ENCODE data around the gene TERT. TPM values are rescaled to one million over a fixed set of nuclear protein-coding genes. Genes with fewer than 3 reads are reported as not detected.
"Not testable (repeated sequence)": the region's sequence is repeated elsewhere in the genome, so short reads cannot be mapped to it uniquely, and the experiment has no call there.

TERT gene
- total and polyA plus RNA-seq, 4 experiments from 2014 or later, result 0.12 to 0.13 TPM; not detected in 2

DNA sequence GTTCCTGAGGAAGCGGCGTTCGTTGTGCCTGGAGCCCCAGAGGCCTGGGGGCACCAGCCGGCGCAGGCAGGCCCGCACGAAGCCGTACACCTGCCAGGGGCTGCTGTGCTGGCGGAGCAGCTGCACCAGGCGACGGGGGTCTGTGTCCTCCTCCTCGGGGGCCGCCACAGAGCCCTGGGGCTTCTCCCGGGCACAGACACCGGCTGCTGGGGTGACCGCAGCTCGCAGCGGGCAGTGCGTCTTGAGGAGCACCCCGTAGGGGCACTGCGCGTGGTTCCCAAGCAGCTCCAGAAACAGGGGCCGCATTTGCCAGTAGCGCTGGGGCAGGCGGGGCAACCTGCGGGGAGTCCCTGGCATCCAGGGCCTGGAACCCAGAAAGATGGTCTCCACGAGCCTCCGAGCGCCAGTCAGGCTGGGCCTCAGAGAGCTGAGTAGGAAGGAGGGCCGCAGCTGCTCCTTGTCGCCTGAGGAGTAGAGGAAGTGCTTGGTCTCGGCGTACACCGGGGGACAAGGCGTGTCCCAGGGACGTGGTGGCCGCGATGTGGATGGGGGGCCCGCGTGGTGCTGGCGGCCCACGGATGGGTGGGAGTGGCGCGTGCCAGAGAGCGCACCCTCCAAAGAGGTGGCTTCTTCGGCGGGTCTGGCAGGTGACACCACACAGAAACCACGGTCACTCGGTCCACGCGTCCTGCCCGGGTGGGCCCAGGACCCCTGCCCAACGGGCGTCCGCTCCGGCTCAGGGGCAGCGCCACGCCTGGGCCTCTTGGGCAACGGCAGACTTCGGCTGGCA, 1.3 kb downstream of the TERT start:
- Mint-ChIP-seq H3K27me3 (no peaks in the 10 kb centered on the region), H3K9me3 (no peaks in the 10 kb centered on the region), H3K27ac (no peak overlapping the region), H3K4me1 (peaks cover 0 to 6% (median 0%) of the 10 kb centered on the region in 4 donors), H3K4me3 (peak overlapping the region in 5 of 8 donors; percentile 7 to 68 (median 38)), H3K36me3 (no peaks in the 10 kb centered on the region)
- Histone ChIP-seq H3K4me1 (ENCODE audit: insufficient read depth, low read length) (peaks cover 11% of the 10 kb centered on the region), H3K36me3 (ENCODE audit: insufficient read depth, low read length) (no peaks in the 10 kb centered on the region), H3K27me3 (ENCODE audit: insufficient read depth, low read length) (no peaks in the 10 kb centered on the region), H3K9me3 (ENCODE audit: control insufficient read depth in 1 of 2, low read length in 2 of 2) (no peaks in the 10 kb centered on the region), H3K4me3 (ENCODE audit: low read length in 2 of 2) (no peak overlapping the region), H3K27ac (ENCODE audit: low read depth, low read length) (no peak overlapping the region)
- intact Hi-C loops (cut with micrococcal nuclease), result no loop called here
- CTCF ChIA-PET (ENCODE audit: partially characterized antibody), result interaction anchor here (1.8 kb wide), 1 partner anchor 22 kb away, joined by 4 read pairs; no protein-coding TSS in a partner anchor
- POLR2A ChIA-PET (ENCODE audit: partially characterized antibody), result interaction anchor here (1.6 to 4.5 kb wide), 4 partner anchors 20 to 93 kb away, joined by 5 to 29 read pairs (median 12); partner anchors contain the start of gene CLPTM1L
- DNase-seq, result peak in 1 of 5 donors; percentile 9

DNA sequence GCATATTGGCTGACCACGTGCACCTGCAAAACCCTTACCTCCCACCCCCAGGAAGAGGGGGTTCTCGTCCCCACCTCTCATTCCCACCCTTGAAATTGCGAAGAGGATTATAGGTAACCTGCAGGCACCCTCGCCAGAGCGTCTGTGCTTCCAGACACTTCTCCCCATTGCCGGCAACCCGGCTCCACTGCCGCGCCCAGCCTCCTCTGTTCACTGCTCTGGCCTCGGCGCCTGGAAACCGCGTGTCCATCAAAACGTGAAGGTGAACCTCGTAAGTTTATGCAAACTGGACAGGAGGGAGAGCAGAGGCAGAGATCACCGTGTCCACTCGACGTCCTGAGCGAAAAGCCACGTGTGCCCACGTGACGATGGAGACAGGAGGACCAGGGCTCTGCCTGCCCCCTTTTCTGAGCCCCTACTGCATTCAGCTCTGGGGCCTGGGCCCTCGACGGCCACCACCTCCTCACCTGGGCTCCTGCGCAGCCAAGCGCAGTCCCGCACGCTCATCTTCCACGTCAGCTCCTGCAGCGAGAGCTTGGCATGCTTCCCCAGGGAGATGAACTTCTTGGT, 1.9 kb downstream of the TERT start:
- no peak overlapping the region for H3K27ac Mint-ChIP-seq
- H3K27ac ChIP-seq (ENCODE audit: low read depth, low read length), result no peak overlapping the region
- POLR2A ChIA-PET (ENCODE audit: partially characterized antibody), result interaction anchor here (3.3 to 4.5 kb wide), 2 partner anchors 23 to 52 kb away, joined by 14 to 29 read pairs; partner anchors contain the start of gene CLPTM1L
- no peak overlapping the region for H3K4me3 ChIP-seq (ENCODE audit: low read length in 2 of 2)
- peaks cover 0 to 3% of the 10 kb centered on the region in 2 donors for H3K36me3 Mint-ChIP-seq
- no peaks in the 10 kb centered on the region for H3K36me3 ChIP-seq (ENCODE audit: insufficient read depth, low read length)
- peak in 1 of 5 donors; percentile 22 for DNase-seq
- H3K9me3 Mint-ChIP-seq, result no peaks in the 10 kb centered on the region
- intact Hi-C loops (cut with micrococcal nuclease), result no loop called here
- H3K4me3 Mint-ChIP-seq, result no peak overlapping the region
- H3K27me3 Mint-ChIP-seq, result peaks cover 0 to 1% of the 10 kb centered on the region in 2 donors
- peaks cover 0 to 6% (median 0%) of the 10 kb centered on the region in 4 donors for H3K4me1 Mint-ChIP-seq
- H3K4me1 ChIP-seq (ENCODE audit: insufficient read depth, low read length), result peaks cover 11% of the 10 kb centered on the region
- CTCF ChIA-PET (ENCODE audit: partially characterized antibody), result interaction anchor here (1.8 kb wide), 1 partner anchor 23 kb away, joined by 4 read pairs; no protein-coding TSS in a partner anchor
- no peaks in the 10 kb centered on the region for H3K27me3 ChIP-seq (ENCODE audit: insufficient read depth, low read length)
- no peaks in the 10 kb centered on the region for H3K9me3 ChIP-seq (ENCODE audit: control insufficient read depth in 1 of 2, low read length in 2 of 2)

DNA sequence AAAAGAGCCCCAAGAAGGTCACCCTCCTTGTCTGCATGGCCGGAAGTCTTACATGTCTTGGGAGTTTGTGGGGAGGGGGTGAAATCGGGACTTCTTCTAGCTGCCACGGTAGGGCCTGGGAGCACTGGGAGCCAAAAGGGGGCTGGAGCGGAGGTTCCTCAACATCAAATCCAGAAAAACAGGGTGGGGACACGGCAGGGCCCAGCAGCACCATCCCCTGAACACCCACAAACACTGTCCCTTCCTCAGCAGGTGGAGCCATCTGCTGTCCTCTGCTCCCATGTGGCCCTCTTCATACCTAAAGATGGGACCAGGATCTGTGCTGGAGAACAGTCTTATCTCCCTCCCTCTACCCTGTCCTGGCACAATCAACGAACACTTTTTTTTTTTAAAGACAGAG, 2.7 kb downstream of the TERT start:
- intact Hi-C loops (cut with micrococcal nuclease), result no loop called here
- Mint-ChIP-seq H3K9me3 (no peaks in the 10 kb centered on the region), H3K4me1 (peaks cover 0 to 6% (median 0%) of the 10 kb centered on the region in 4 donors), H3K27me3 (peaks cover 1 to 2% of the 10 kb centered on the region in 2 donors), H3K4me3 (no peak overlapping the region), H3K27ac (no peak overlapping the region), H3K36me3 (peaks cover 0 to 3% of the 10 kb centered on the region in 2 donors)
- DNase-seq, result peak in 1 of 5 donors; percentile 11
- ChIA-PET POLR2A (ENCODE audit: partially characterized antibody) (interaction anchor here (3.3 kb wide), 1 partner anchor 53 kb away, joined by 14 read pairs; the partner anchor contains the start of gene CLPTM1L), CTCF (ENCODE audit: partially characterized antibody) (interaction anchor here (1.8 kb wide), 1 partner anchor 24 kb away, joined by 4 read pairs; no protein-coding TSS in a partner anchor)
- no peaks in the 10 kb centered on the region for H3K27me3 ChIP-seq (ENCODE audit: insufficient read depth, low read length)
- peaks cover 11% of the 10 kb centered on the region for H3K4me1 ChIP-seq (ENCODE audit: insufficient read depth, low read length)
- H3K27ac ChIP-seq (ENCODE audit: low read depth, low read length), result no peak overlapping the region
- no peaks in the 10 kb centered on the region for H3K36me3 ChIP-seq (ENCODE audit: insufficient read depth, low read length)
- H3K4me3 ChIP-seq (ENCODE audit: low read length in 2 of 2), result no peak overlapping the region
- H3K9me3 ChIP-seq (ENCODE audit: control insufficient read depth in 1 of 2, low read length in 2 of 2), result no peaks in the 10 kb centered on the region

DNA sequence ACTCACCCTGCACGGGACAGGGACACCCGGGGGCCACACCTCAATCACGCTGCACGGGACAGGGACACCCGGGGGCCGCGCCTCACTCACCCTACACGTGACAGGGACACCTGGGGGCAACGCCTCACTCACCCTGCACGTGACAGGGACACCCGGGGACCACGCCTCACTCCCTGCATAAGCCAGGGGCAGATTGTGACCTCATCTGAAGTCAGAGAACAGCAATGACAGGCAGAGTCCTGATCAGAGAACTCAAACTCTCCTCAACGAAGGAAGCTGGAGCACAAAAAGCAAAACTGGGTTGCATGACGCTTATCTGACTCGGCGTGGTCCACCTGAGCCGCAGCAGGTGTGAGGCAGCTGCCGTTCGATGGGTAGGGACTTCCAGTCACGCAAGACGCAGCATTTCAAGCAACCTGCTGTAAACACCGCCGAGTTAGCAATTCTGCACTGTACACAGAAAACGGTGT, 3.2 kb downstream of the TERT start:
- H3K4me1 Mint-ChIP-seq, result peaks cover 0 to 6% (median 0%) of the 10 kb centered on the region in 4 donors
- H3K27ac ChIP-seq (ENCODE audit: low read depth, low read length), result no peak overlapping the region
- no peaks in the 10 kb centered on the region for H3K9me3 ChIP-seq (ENCODE audit: control insufficient read depth in 1 of 2, low read length in 2 of 2)
- ChIA-PET CTCF (ENCODE audit: partially characterized antibody) (no interaction called here), POLR2A (ENCODE audit: partially characterized antibody) (no interaction called here)
- H3K4me3 ChIP-seq (ENCODE audit: low read length in 2 of 2), result no peak overlapping the region
- H3K27ac Mint-ChIP-seq, result no peak overlapping the region
- H3K9me3 Mint-ChIP-seq, result no peaks in the 10 kb centered on the region
- H3K27me3 ChIP-seq (ENCODE audit: insufficient read depth, low read length), result no peaks in the 10 kb centered on the region
- H3K36me3 ChIP-seq (ENCODE audit: insufficient read depth, low read length), result no peaks in the 10 kb centered on the region
- H3K4me1 ChIP-seq (ENCODE audit: insufficient read depth, low read length), result peaks cover 11% of the 10 kb centered on the region
- no peak overlapping the region for H3K4me3 Mint-ChIP-seq
- no peak for DNase-seq
- intact Hi-C loops (cut with micrococcal nuclease), result no loop called here
- H3K36me3 Mint-ChIP-seq, result peaks cover 0 to 3% of the 10 kb centered on the region in 2 donors
- H3K27me3 Mint-ChIP-seq, result peaks cover 1 to 2% of the 10 kb centered on the region in 2 donors

DNA sequence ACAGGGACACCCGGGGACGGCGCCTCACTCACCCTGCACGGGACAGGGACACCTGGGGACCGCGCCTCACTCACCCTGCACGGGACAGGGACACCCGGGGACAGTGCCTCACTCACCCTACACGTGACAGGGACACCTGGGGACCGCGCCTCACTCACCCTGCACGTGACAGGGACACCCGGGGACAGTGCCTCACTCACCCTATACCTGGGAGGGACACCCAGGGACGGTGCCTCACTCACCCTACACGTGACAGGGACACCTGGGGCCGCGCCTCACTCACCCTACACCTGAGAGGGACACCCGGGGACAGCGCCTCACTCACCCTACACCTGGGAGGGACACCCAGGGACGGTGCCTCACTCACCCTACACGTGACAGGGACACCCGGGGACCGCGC, 3.9 kb downstream of the TERT start:
- intact Hi-C loops (cut with micrococcal nuclease); H3K27ac Mint-ChIP-seq; H3K27me3 ChIP-seq (ENCODE audit: insufficient read depth, low read length); H3K36me3 ChIP-seq (ENCODE audit: insufficient read depth, low read length); CTCF ChIA-PET (ENCODE audit: partially characterized antibody); H3K36me3 Mint-ChIP-seq; H3K4me3 ChIP-seq (ENCODE audit: low read length in 2 of 2); H3K9me3 ChIP-seq (ENCODE audit: control insufficient read depth in 1 of 2, low read length in 2 of 2); H3K4me1 Mint-ChIP-seq; POLR2A ChIA-PET (ENCODE audit: partially characterized antibody); H3K27me3 Mint-ChIP-seq; H3K4me3 Mint-ChIP-seq; H3K9me3 Mint-ChIP-seq; H3K27ac ChIP-seq (ENCODE audit: low read depth, low read length): not testable (repeated sequence)
- H3K4me1 ChIP-seq (ENCODE audit: insufficient read depth, low read length), result peaks cover 11% of the 10 kb centered on the region
- DNase-seq, result peak in 1 of 5 donors; percentile 5

DNA sequence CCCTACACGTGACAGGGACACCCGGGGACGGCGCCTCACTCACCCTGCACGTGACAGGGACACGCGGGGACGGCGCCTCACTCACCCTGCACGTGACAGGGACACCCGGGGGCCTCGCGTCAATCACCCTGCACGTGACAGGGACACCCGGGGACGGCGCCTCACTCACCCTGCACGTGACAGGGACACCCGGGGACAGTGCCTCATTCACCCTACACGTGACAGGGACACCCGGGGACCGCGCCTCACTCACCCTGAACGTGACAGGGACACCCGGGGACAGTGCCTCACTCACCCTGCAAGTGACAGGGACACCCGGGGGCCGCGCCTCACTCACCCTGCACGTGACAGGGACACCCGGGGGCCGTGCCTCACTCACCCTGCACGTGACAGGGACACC, 5.3 kb downstream of the TERT start:
- CTCF ChIA-PET (ENCODE audit: partially characterized antibody); H3K27ac ChIP-seq (ENCODE audit: low read depth, low read length); H3K36me3 Mint-ChIP-seq; intact Hi-C loops (cut with micrococcal nuclease); H3K36me3 ChIP-seq (ENCODE audit: insufficient read depth, low read length); POLR2A ChIA-PET (ENCODE audit: partially characterized antibody); H3K4me3 Mint-ChIP-seq; DNase-seq; H3K27ac Mint-ChIP-seq; H3K9me3 ChIP-seq (ENCODE audit: control insufficient read depth in 1 of 2, low read length in 2 of 2); H3K27me3 Mint-ChIP-seq; H3K9me3 Mint-ChIP-seq; H3K4me3 ChIP-seq (ENCODE audit: low read length in 2 of 2); H3K27me3 ChIP-seq (ENCODE audit: insufficient read depth, low read length); H3K4me1 Mint-ChIP-seq: not testable (repeated sequence)
- peaks cover 10% of the 10 kb centered on the region for H3K4me1 ChIP-seq (ENCODE audit: insufficient read depth, low read length)
